PC-3 (cell line): ENCODE results near the gene PLXNA2. TPM values are rescaled to one million over a fixed set of nuclear protein-coding genes. Genes with fewer than 3 reads are reported as not detected.

Source experiments
- ATAC-seq: fragments of 200-7000 bp; cut with Tn5 transposase; 2 replicates; pipeline ENCODE4 v1.9.1; 2020; ENCODE audit warnings: mild to moderate bottlenecking, moderate library complexity
- BruUV-seq: library from RNA; stranded (reverse); fragments of 400-500 nt; replicated peaks from 2 replicates; lab custom pipeline; 2021; lab: Mats Ljungman, UMichigan
- CTCF ChIA-PET: fragments of 300-600 bp; sonication (Branson Sonifier 250); formaldehyde crosslinking; loops from one replicate; lab custom pipeline; 2022; ENCODE audit warnings: antibody characterized with exemption; lab: Charles Lee
- POLR2A ChIA-PET: fragments of 300-600 bp; sonication (Branson Sonifier 250); formaldehyde crosslinking; loops from one replicate; lab custom pipeline; 2022; ENCODE audit warnings: antibody characterized with exemption; ENCODE audit not compliant: unreplicated experiment; lab: Charles Lee
- DNase-seq: peaks from one replicate; pipeline ENCODE4 v3.0.0-alpha.2; 2015
- H2AFZ ChIP-seq: fragments of 300-600 bp; sonication (generic); 2 replicates; pipeline ENCODE4 v1.6.0; 2016; ENCODE audit warnings: antibody characterized with exemption, low read length
- H3F3A ChIP-seq: fragments of 300-600 bp; sonication (generic); one replicate; pipeline ENCODE4 v1.6.0; 2017; ENCODE audit warnings: antibody characterized with exemption, low read length, control low read depth, mild to moderate bottlenecking; ENCODE audit not compliant: unreplicated experiment
- H3K27ac ChIP-seq: fragments of 300-600 bp; sonication (generic); 2 replicates; pipeline ENCODE4 v1.5.1; 2016; ENCODE audit warnings: mild to moderate bottlenecking, low read length
- H3K27me3 ChIP-seq: fragments of 300-600 bp; sonication (generic); 2 replicates; pipeline ENCODE4 v1.6.1; 2016; ENCODE audit warnings: low read length, mixed read lengths
- H3K36me3 ChIP-seq: fragments of 300-600 bp; sonication (generic); 2 replicates; pipeline ENCODE4 v1.6.1; 2016; ENCODE audit warnings: low read depth, mixed run types, low read length, mixed read lengths
- H3K4me1 ChIP-seq: fragments of 300-600 bp; sonication (generic); 2 replicates; pipeline ENCODE4 v1.5.1; 2016; ENCODE audit warnings: low read length; ENCODE audit not compliant: insufficient read depth
- H3K4me2 ChIP-seq: fragments of 300-600 bp; sonication (generic); 2 replicates; pipeline ENCODE4 v1.6.0; 2016; ENCODE audit warnings: low read length
- H3K4me3 ChIP-seq: fragments of 300-600 bp; sonication (generic); 2 replicates; pipeline ENCODE4 v1.5.1; 2016; ENCODE audit warnings: mild to moderate bottlenecking, low read length, mixed read lengths
- H3K79me2 ChIP-seq: fragments of 300-600 bp; sonication (generic); 2 replicates; pipeline ENCODE4 v1.6.1; 2017; ENCODE audit warnings: low read length, mixed read lengths
- H3K9ac ChIP-seq: fragments of 300-600 bp; sonication (generic); 2 replicates; pipeline ENCODE4 v1.6.0; 2016; ENCODE audit warnings: mild to moderate bottlenecking, low read length
- H3K9me2 ChIP-seq: fragments of 300-600 bp; sonication (generic); replicated peaks from 2 replicates; pipeline ENCODE4 v1.6.1; 2016; ENCODE audit warnings: mixed run types, low read length, mixed read lengths
- H3K9me3 ChIP-seq: fragments of 300-600 bp; sonication (generic); 2 replicates; pipeline ENCODE4 v1.6.1; 2016; ENCODE audit warnings: low read length, mixed read lengths
- H4K20me1 ChIP-seq: fragments of 300-600 bp; sonication (generic); 2 replicates; pipeline ENCODE4 v1.6.1; 2016; ENCODE audit warnings: low read length, mixed read lengths
- CTCF ChIP-seq: fragments of 300-600 bp; sonication (generic); conservative IDR thresholded peaks from 2 replicates; pipeline ENCODE4 v1.5.1; 2017; ENCODE audit warnings: antibody characterized with exemption, low read depth, mild to moderate bottlenecking, low read length
- EZH2 ChIP-seq: fragments of 300-600 bp; sonication (generic); IDR thresholded peaks from one replicate; pipeline ENCODE4 v1.6.1; 2017; ENCODE audit warnings: antibody characterized with exemption, mild to moderate bottlenecking, low read length; ENCODE audit not compliant: unreplicated experiment
- EZH2phosphoT487 ChIP-seq: fragments of 300-600 bp; sonication (generic); IDR thresholded peaks from 2 replicates; pipeline ENCODE4 v1.6.1; 2018; ENCODE audit warnings: mild to moderate bottlenecking, antibody characterized with exemption, low read length, borderline replicate concordance
- intact Hi-C: fragments of 100-400 bp; cut with micrococcal nuclease; formaldehyde crosslinking; loops from 2 replicates; pipeline ENCODE4 v1.9.0; 2023
- total RNA-seq: library from RNA; depleted of rRNA; stranded (reverse); fragments of >200 nt; gene quantifications from 2 replicates; pipeline ENCODE4 v1.2.3, GENCODE V29; 2014

The PLXNA2 gene
- total RNA-seq, 1 experiment from 2014 or later: 16.2 TPM

DNA sequence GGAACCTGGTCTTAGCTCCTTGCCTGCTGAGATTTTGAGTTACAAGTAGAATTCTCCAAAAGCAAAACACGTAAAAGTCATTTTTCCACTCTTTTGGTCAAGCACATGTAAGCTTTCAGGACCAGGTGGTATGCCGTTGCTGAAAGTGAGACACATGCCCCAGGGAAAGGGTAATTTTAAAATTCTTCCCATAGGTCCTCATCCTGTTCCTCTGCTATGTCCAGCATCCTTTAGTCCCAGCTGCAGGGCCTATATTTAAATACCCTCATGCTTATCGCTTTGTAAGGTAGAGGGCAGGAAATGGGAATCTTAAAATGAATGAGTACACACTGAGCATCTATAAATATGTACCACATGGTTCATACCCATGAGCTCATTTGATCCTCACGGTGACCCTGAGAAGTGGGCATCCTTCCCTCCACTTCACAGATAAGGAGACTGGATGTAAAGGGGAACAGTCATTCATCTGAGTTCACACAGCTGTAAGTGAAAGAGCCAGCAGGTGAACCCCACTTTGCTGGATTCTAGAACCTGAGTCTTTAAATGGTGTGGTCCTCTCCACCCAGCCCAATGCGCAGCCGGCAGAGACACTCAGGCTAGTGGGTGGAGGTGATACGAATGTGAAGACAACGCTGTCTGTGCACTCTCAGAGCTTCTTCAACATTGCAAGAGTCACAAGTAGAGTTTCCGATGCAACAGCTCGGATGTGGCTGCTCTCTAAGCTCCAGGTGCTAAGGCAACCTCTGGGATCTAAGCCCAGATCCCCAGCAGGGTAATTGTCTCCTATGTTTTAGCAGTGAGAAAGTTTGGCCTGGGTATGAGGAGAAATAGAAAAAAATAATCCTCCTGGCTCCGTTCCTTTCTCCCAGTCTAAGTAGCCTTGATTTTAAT is 163.5 kb downstream of the PLXNA2 start:
- Histone ChIP-seq H3K27ac (no peak overlapping the region), H3K4me2 (no peak overlapping the region), H3K79me2 (no peaks in the 10 kb centered on the region), H3F3A (no peaks in the 10 kb centered on the region), H3K4me1 (no peaks in the 10 kb centered on the region), H3K9ac (no peak overlapping the region), H4K20me1 (no peaks in the 10 kb centered on the region), H3K4me3 (no peak overlapping the region), H3K9me2 (no peaks in the 10 kb centered on the region), H2AFZ (no peak overlapping the region), H3K27me3 (no peaks in the 10 kb centered on the region), H3K36me3 (no peaks in the 10 kb centered on the region), H3K9me3 (no peaks in the 10 kb centered on the region)
- TF ChIP-seq CTCF (no peak), EZH2 (no peak), EZH2phosphoT487 (no peak)
- DNase-seq: no peak
- no peak for ATAC-seq
- intact Hi-C loops: no loop called here
- POLR2A ChIA-PET: interaction anchor here (0.6 kb wide), 1 partner anchor 108 kb away, joined by 31 read pairs; no protein-coding TSS in a partner anchor
- CTCF ChIA-PET: no interaction called here
- no TSS peak for BruUV-seq

DNA sequence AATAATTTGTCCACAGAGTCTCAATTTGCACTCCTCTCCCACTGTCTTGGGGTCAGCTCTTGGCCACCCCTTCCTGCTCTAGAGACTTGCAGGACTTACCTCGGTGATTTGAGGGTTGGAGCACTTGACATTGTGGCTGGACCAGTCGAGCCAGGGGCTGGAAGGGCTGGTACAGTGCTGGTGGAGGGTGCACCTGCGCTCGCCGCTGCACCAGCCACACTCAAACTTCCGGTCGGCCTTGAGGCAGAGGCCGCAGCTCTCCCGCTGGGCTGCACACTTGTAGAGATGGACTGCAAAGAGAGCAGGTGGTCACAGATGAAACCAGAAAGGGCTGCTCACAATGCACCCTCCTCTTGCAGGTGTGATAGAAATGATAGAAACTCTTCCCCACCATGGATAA is 165.0 kb downstream of the PLXNA2 start:
- intact Hi-C loops: no loop called here
- Histone ChIP-seq H3F3A (no peaks in the 10 kb centered on the region), H3K27ac (no peak overlapping the region), H3K4me2 (no peak overlapping the region), H3K9ac (no peak overlapping the region), H3K4me3 (no peak overlapping the region), H4K20me1 (no peaks in the 10 kb centered on the region), H2AFZ (no peak overlapping the region), H3K79me2 (no peaks in the 10 kb centered on the region), H3K36me3 (no peaks in the 10 kb centered on the region), H3K4me1 (no peaks in the 10 kb centered on the region), H3K9me2 (no peaks in the 10 kb centered on the region), H3K9me3 (no peaks in the 10 kb centered on the region), H3K27me3 (no peaks in the 10 kb centered on the region)
- CTCF ChIA-PET: no interaction called here
- POLR2A ChIA-PET: interaction anchor here (0.6 kb wide), 1 partner anchor 1269 kb away, joined by 5 read pairs; no protein-coding TSS in a partner anchor
- TF ChIP-seq EZH2phosphoT487 (no peak), CTCF (no peak), EZH2 (no peak)
- DNase-seq: no peak
- BruUV-seq: no TSS peak
- ATAC-seq: no peak

- intact Hi-C loops: no loop called here
- ATAC-seq: no peak
- Histone ChIP-seq H3K4me3 (no peak overlapping the region), H3F3A (no peaks in the 10 kb centered on the region), H3K27ac (no peak overlapping the region), H3K79me2 (no peaks in the 10 kb centered on the region), H4K20me1 (no peaks in the 10 kb centered on the region), H3K4me1 (no peaks in the 10 kb centered on the region), H3K9ac (no peak overlapping the region), H3K9me3 (no peaks in the 10 kb centered on the region), H3K27me3 (no peaks in the 10 kb centered on the region), H3K4me2 (no peak overlapping the region), H3K9me2 (no peaks in the 10 kb centered on the region), H2AFZ (no peak overlapping the region), H3K36me3 (no peaks in the 10 kb centered on the region)
- no peak for DNase-seq
- BruUV-seq: no TSS peak
- no peak for TF ChIP-seq EZH2phosphoT487
- no peak for TF ChIP-seq EZH2
- no peak for TF ChIP-seq CTCF
- ChIA-PET POLR2A (interaction anchor here (0.6 kb wide), 1 partner anchor 1269 kb away, joined by 5 read pairs; no protein-coding TSS in a partner anchor), CTCF (no interaction called here)
These were observed 165.4 kb downstream of the PLXNA2 start for GRCh38 chr1:208078752-208079151.
